ENCODE data around the gene TTC39C.

DNA sequence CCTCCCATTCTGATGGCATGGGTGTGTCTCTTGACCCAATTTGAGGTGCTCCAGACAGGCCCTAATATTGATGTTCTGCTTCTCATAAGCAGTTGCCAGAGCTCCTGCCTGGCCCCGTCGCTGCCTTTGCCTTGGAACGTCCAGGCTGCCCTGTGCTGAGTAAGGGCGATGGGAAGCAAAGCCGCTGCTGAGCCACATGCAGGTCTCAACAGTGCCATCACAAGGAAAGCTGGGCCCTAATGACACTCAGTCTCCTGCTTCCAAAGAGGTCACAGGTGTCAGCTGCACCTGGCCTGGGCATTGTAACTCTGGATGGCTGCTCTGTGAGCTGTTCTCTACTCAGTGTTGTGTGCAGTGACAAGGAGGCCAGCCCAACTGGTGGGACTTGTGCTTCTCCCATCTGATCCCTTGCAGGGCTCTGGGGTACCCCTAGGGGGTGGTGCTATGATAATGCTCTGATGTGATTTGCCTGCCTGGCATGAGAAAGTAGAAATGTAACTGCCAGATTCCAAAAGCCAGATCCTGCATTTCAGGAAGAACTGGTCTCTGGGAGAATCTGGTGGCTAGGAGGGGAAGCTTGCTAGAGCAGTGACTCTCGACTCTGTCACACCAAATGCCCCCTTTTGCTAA is 8.7 kb downstream of the TTC39C start:
- TF ChIP-seq POLR2A (IDR thresholded peaks at IDR 0.05; ENCODE audit: low read depth, low read length) (no peak), POLR2AphosphoS5 (IDR thresholded peaks at IDR 0.05; ENCODE audit: low read depth, low read length) (no peak)

Measured in GM12892 (cell line).